Osteoblast (primary cell): ENCODE measurements around the gene ACOT7. TPM values are rescaled to one million over a fixed set of nuclear protein-coding genes. Genes with fewer than 3 reads are reported as not detected.
"Not testable (repeated sequence)": the region's sequence is repeated elsewhere in the genome, so short reads cannot be mapped to it uniquely, and the experiment has no call there.

Experiments
- DNase-seq: peaks from one replicate; pipeline ENCODE4 v3.0.0; 2011; ENCODE audit warnings: low spot score, mixed read lengths; ENCODE audit not compliant: insufficient read length; ENCODE audit errors: missing footprints
- H2AFZ ChIP-seq: 2 replicates; pipeline ENCODE4 v1.6.0; 2011; ENCODE audit warnings: mild to moderate bottlenecking, low read length
- H3K27ac ChIP-seq: 2 replicates; pipeline ENCODE4 v1.5.1; 2011; ENCODE audit warnings: mild to moderate bottlenecking, low read depth, low read length, moderate library complexity
- H3K27me3 ChIP-seq: 2 replicates; pipeline ENCODE4 v1.6.0; 2012; ENCODE audit warnings: mild to moderate bottlenecking, control low read depth, inconsistent platforms, low read length, moderate library complexity; ENCODE audit not compliant: insufficient read depth
- H3K36me3 ChIP-seq: 2 replicates; pipeline ENCODE4 v1.5.1; 2011; ENCODE audit warnings: mild to moderate bottlenecking, low read length, control low read depth, moderate library complexity; ENCODE audit not compliant: insufficient read depth
- H3K4me1 ChIP-seq: 2 replicates; pipeline ENCODE4 v1.5.1; 2011; ENCODE audit warnings: mild to moderate bottlenecking, low read length, control low read depth, moderate library complexity; ENCODE audit not compliant: insufficient read depth
- H3K4me2 ChIP-seq: 2 replicates; pipeline ENCODE4 v1.6.0; 2011; ENCODE audit warnings: mild to moderate bottlenecking, low read length; ENCODE audit not compliant: insufficient read depth
- H3K4me3 ChIP-seq: fragments of 200-600 bp; sonication (generic); 3 replicates; pipeline ENCODE4 v1.5.1; 2012; ENCODE audit warnings: mild to moderate bottlenecking, low read length, inconsistent platforms; ENCODE audit not compliant: insufficient read depth
- H3K79me2 ChIP-seq: 2 replicates; pipeline ENCODE4 v1.6.0; 2012; ENCODE audit warnings: mild to moderate bottlenecking, low read length, control low read depth, inconsistent platforms; ENCODE audit not compliant: insufficient read depth
- H3K9me3 ChIP-seq: 2 replicates; pipeline ENCODE4 v1.5.1; 2011; ENCODE audit warnings: low read depth, low read length, control low read depth
- H4K20me1 ChIP-seq: 2 replicates; pipeline ENCODE4 v1.6.0; 2012; ENCODE audit warnings: mild to moderate bottlenecking, low read length, control low read depth; ENCODE audit not compliant: insufficient read depth
- total RNA-seq: library from RNA; depleted of rRNA; stranded (reverse); fragments of >200 nt; gene quantifications from 2 replicates; pipeline ENCODE4 v1.2.3, GENCODE V29; 2012
- TF ChIP-seq, protein P1 (sequence below): IDR thresholded peaks from 2 replicates; pipeline ENCODE4 v1.5.1; 2011; ENCODE audit warnings: mild to moderate bottlenecking, low read depth, low read length, moderate library complexity; ENCODE audit errors: extremely low read depth

ACOT7 gene
- total RNA-seq, 1 donor = 10.9 TPM

DNA sequence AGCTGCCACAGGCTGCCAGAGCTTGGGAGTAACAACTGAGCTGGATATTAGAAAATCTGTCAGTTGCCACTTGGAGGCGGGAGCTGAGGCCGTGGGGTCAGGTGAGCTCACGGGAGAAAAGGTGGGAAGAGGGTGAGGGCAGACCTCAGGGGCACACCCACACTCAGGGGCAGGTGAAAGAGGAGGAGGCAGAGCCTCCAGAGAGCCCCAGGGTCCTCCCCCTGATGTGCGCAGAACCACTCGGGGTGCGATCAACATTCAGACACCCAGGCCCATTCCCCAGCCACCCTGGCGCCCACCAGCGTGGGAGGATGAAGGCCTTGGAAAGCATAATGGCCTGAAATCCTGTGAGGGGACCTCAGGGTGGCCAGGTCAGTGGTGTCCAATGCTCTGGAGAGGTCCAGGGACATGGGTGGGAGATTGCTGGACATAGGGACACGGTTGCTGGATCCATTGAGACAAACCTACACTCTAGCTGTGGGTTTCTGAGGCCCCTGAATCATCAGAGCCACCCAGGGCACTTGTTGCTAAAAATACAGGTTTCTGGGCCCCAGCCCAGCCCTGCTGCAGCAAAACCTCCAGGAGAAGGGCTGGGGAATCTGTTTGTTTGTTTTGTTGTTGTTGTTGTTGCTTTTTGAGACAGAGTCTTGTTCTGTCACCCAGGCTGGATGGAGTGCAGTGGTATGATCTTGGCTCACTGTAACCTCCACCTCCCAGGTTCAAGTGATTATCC lies 83.3 kb downstream of the ACOT7 start:
- no peaks in the 10 kb centered on the region for H3K79me2 ChIP-seq
- H4K20me1 ChIP-seq = peaks cover 5% of the 10 kb centered on the region
- H3K36me3 ChIP-seq = no peaks in the 10 kb centered on the region
- no peak overlapping the region for H3K27ac ChIP-seq
- TF ChIP-seq, protein P1, sequence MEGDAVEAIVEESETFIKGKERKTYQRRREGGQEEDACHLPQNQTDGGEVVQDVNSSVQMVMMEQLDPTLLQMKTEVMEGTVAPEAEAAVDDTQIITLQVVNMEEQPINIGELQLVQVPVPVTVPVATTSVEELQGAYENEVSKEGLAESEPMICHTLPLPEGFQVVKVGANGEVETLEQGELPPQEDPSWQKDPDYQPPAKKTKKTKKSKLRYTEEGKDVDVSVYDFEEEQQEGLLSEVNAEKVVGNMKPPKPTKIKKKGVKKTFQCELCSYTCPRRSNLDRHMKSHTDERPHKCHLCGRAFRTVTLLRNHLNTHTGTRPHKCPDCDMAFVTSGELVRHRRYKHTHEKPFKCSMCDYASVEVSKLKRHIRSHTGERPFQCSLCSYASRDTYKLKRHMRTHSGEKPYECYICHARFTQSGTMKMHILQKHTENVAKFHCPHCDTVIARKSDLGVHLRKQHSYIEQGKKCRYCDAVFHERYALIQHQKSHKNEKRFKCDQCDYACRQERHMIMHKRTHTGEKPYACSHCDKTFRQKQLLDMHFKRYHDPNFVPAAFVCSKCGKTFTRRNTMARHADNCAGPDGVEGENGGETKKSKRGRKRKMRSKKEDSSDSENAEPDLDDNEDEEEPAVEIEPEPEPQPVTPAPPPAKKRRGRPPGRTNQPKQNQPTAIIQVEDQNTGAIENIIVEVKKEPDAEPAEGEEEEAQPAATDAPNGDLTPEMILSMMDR = no peak
- no peak for DNase-seq
- no peaks in the 10 kb centered on the region for H3K27me3 ChIP-seq
- H3K4me3 ChIP-seq = no peak overlapping the region
- no peaks in the 10 kb centered on the region for H3K4me1 ChIP-seq
- H3K9me3 ChIP-seq = no peaks in the 10 kb centered on the region
- H3K4me2 ChIP-seq = no peak overlapping the region
- H2AFZ ChIP-seq = no peak overlapping the region

DNA sequence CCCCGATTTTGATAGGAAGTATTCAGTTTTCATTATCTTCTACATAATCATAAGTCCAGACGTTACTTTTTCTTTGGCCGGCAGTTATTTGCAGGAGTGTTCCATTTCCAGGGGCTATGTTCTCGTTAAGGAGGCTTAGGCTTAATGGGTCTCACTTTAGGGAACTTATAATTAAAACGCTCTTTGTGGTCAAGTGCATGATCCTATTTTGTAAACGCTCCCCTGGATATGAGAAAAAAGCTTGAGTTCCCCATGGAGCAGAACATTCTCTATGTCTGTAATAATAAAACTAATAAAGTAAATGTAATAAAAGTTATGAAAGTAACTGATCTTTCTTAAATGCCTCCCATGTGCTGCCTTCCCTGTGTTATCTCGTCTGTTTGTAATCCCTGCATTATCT lies 84.0 kb downstream of the ACOT7 start:
- H2AFZ ChIP-seq = no peak overlapping the region
- H3K27ac ChIP-seq = no peak overlapping the region
- no peaks in the 10 kb centered on the region for H3K4me1 ChIP-seq
- H3K9me3 ChIP-seq = no peaks in the 10 kb centered on the region
- H3K4me2 ChIP-seq = no peak overlapping the region
- H3K36me3 ChIP-seq = no peaks in the 10 kb centered on the region
- peaks cover 5% of the 10 kb centered on the region for H4K20me1 ChIP-seq
- no peaks in the 10 kb centered on the region for H3K79me2 ChIP-seq
- H3K4me3 ChIP-seq = no peak overlapping the region
- TF ChIP-seq, protein P1 = no peak
- DNase-seq = no peak
- H3K27me3 ChIP-seq = no peaks in the 10 kb centered on the region

DNA sequence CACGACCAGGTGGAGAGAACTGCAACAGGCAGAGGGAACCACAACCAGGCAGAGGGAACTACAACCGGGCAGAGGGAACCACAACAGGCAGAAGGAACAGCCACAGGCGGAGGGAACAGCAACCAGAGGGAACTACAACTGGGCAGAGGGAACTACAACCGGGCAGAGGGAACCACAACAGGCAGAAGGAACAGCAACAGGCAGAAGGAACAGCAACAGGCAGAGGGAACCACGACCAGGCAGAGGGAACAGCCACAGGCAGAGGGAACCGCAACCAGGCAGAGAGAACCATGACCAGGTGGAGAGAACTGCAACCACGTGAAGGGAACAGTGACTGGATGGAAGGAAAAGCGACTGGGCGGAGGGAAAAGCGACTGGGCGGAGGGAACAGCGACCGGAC lies 85.1 kb downstream of the ACOT7 start:
- Histone ChIP-seq H3K4me2 (no peak overlapping the region), H4K20me1 (peaks cover 5% of the 10 kb centered on the region), H3K36me3 (no peaks in the 10 kb centered on the region), H3K27ac (no peak overlapping the region), H3K9me3 (no peaks in the 10 kb centered on the region), H3K27me3 (no peaks in the 10 kb centered on the region), H3K4me3 (no peak overlapping the region), H3K4me1 (no peaks in the 10 kb centered on the region), H3K79me2 (no peaks in the 10 kb centered on the region), H2AFZ (no peak overlapping the region)
- TF ChIP-seq, protein P1 = no peak
- no peak for DNase-seq

DNA sequence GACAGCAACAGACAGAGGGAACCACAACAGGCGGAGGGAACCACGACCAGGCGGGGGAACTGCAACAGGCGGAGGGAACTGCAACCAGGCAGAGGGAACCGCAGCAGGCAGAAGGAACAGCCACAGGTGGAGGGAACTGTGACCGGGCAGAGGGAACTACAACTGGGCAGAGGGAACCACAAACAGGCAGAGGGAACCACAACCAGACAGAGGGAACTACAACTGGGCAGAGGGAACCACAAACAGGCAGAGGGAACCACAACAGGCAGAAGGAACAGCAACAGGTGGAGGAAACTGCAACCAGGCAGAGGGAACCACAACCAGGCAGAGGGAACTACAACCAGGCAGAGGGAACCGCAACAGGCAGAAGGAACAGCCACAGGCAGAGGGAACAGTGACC lies 85.9 kb downstream of the ACOT7 start:
- not testable (repeated sequence) for H3K4me2 ChIP-seq, H3K27ac ChIP-seq, H3K27me3 ChIP-seq, H2AFZ ChIP-seq, H3K4me1 ChIP-seq, H3K9me3 ChIP-seq, H3K4me3 ChIP-seq, DNase-seq, H3K79me2 ChIP-seq, H3K36me3 ChIP-seq, H4K20me1 ChIP-seq
